ENCODE measurements around the gene SERPINA12.

Gene SERPINA12

GRCh38 chr14:94524093-94524492 is 14.8 kb upstream of the SERPINA12 start:
- no peak for TF ChIP-seq FOXP2 (optimal IDR thresholded peaks at IDR 0.05; ENCODE audit: borderline replicate concordance, extremely low read depth, extremely low read length, insufficient read depth)
- TF ChIP-seq TAF1 (IDR thresholded peaks at IDR 0.05; ENCODE audit: borderline replicate concordance, insufficient read depth, low read length): no peak
- TF ChIP-seq REST (IDR thresholded peaks at IDR 0.05; ENCODE audit: insufficient read depth in 1 of 2, low read depth in 2 of 2, low read length in 2 of 2): no peak
- no peak for TF ChIP-seq POLR2AphosphoS5 (IDR thresholded peaks at IDR 0.05; ENCODE audit: low read depth, low read length)
- no peak for TF ChIP-seq SIN3A (IDR thresholded peaks at IDR 0.05; ENCODE audit: borderline replicate concordance, insufficient read depth, low read length)

DNA sequence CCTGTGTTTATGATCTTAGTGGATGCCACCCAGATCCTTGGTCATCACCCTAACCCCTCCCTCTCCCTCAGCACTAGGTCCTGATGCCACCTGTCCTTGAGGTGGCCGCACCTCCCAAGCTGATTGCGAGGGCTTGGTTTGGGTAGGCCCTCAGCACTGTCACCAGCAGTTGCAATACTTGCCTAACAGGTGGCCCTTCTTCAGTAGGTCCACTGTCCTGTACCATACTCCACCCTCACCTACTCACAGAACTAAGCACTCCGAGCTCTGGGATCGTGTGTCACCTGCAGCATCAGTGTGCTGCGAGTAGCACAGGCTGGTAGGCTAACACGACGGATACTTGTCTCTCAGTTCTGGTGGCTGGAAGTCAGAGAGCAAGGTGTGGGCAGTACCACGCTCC is 14.0 kb upstream of the SERPINA12 start:
- TF ChIP-seq SIN3A (IDR thresholded peaks at IDR 0.05; ENCODE audit: borderline replicate concordance, insufficient read depth, low read length) (no peak), REST (IDR thresholded peaks at IDR 0.05; ENCODE audit: insufficient read depth in 1 of 2, low read depth in 2 of 2, low read length in 2 of 2) (no peak), FOXP2 (optimal IDR thresholded peaks at IDR 0.05; ENCODE audit: borderline replicate concordance, extremely low read depth, extremely low read length, insufficient read depth) (no peak), TAF1 (IDR thresholded peaks at IDR 0.05; ENCODE audit: borderline replicate concordance, insufficient read depth, low read length) (no peak), POLR2AphosphoS5 (IDR thresholded peaks at IDR 0.05; ENCODE audit: low read depth, low read length) (no peak)

- TF ChIP-seq SIN3A (IDR thresholded peaks at IDR 0.05; ENCODE audit: borderline replicate concordance, insufficient read depth, low read length): no peak
- no peak for TF ChIP-seq REST (IDR thresholded peaks at IDR 0.05; ENCODE audit: insufficient read depth in 1 of 2, low read depth in 2 of 2, low read length in 2 of 2)
- no peak for TF ChIP-seq TAF1 (IDR thresholded peaks at IDR 0.05; ENCODE audit: borderline replicate concordance, insufficient read depth, low read length)
- TF ChIP-seq FOXP2 (optimal IDR thresholded peaks at IDR 0.05; ENCODE audit: borderline replicate concordance, extremely low read depth, extremely low read length, insufficient read depth): no peak
- TF ChIP-seq POLR2AphosphoS5 (IDR thresholded peaks at IDR 0.05; ENCODE audit: low read depth, low read length): no peak
Measured at GRCh38 chr14:94522115-94522724, 13.0 kb upstream of the SERPINA12 start.

DNA sequence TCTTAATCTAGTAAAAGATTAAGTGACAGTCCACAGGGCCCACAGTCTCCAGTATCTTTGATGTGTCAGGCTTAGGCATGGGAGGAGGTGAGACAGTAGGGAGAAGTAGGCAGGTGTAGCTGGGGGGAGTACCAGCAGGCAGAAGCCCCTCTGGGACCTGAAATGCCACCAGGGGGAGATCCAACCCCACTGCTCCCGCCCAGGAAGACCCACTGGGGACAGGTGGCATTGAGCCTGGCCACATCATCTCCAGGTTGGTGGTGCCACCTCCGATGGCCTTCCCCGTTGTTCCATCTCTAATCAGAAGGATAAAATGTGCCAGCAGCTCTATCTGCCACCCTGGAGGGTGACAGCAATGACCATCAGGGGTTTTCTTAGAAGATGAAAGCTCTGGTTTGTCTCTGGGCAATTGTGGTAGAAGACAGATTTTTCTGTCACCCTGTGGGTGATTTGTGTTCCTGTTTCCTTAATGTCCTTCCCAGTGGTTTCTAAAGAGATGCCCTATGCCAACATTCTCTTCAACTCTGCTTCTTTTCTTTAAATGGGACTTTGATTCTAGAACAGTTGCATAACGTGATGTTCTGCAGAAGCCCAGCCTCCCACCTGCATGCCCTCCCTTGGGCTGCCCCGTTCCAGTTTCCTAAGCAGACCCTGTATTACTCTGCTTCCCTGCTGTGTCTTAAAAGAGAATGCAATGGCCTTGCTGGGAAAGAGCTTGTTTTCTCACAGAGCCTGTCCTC is 12.3 kb upstream of the SERPINA12 start:
- no peak for TF ChIP-seq TAF1 (IDR thresholded peaks at IDR 0.05; ENCODE audit: borderline replicate concordance, insufficient read depth, low read length)
- TF ChIP-seq POLR2AphosphoS5 (IDR thresholded peaks at IDR 0.05; ENCODE audit: low read depth, low read length): no peak
- TF ChIP-seq REST (IDR thresholded peaks at IDR 0.05; ENCODE audit: insufficient read depth in 1 of 2, low read depth in 2 of 2, low read length in 2 of 2): no peak
- no peak for TF ChIP-seq FOXP2 (optimal IDR thresholded peaks at IDR 0.05; ENCODE audit: borderline replicate concordance, extremely low read depth, extremely low read length, insufficient read depth)
- no peak for TF ChIP-seq SIN3A (IDR thresholded peaks at IDR 0.05; ENCODE audit: borderline replicate concordance, insufficient read depth, low read length)
